AG04450 (cell line): ENCODE measurements around the gene GGNBP2. TPM values are rescaled to one million over a fixed set of nuclear protein-coding genes. Genes with fewer than 3 reads are reported as not detected.

ENCODE experiments used
- CTCF ChIA-PET: fragments of 300-600, 350-600 bp; formaldehyde crosslinking; extraction: SDS; loops from one replicate; lab custom pipeline; 2022; ENCODE audit warnings: antibody characterized with exemption, inconsistent platforms; lab: Charles Lee
- POLR2A ChIA-PET: fragments of 350-600 bp; formaldehyde crosslinking; extraction: SDS; loops from one replicate; lab custom pipeline; 2021; ENCODE audit warnings: antibody characterized with exemption, inconsistent platforms; lab: Yijun Ruan, JAX
- DNase-seq: peaks from one replicate; pipeline ENCODE4 v3.0.0-alpha.2; 2011; ENCODE audit warnings: low read depth, low spot score
- H3K27ac ChIP-seq: one replicate; pipeline ENCODE4 v1.5.1; 2012; ENCODE audit warnings: low read depth, low read length, control low read depth
- H3K27me3 ChIP-seq: one replicate; pipeline ENCODE4 v1.6.0; 2012; ENCODE audit warnings: low read length; ENCODE audit not compliant: control insufficient read depth, insufficient read depth
- H3K4me3 ChIP-seq: 2 replicates; pipeline ENCODE4 v1.5.1; 2011; ENCODE audit warnings: mild to moderate bottlenecking, low read depth, low read length, control low read depth
- H3K9me3 ChIP-seq: 2 replicates; pipeline ENCODE4 v1.5.1; 2012; ENCODE audit warnings: low read length; ENCODE audit not compliant: control insufficient read depth, insufficient read depth
- CTCF ChIP-seq: IDR thresholded peaks from 2 replicates; pipeline ENCODE4 v1.5.1; 2011; ENCODE audit warnings: low read depth, low read length, control low read depth, inconsistent platforms
- polyA plus RNA-seq: library from polyadenylated mRNA; depleted of rRNA; stranded (reverse); fragments of >200 nt; gene quantifications from 2 replicates; pipeline ENCODE4 v1.2.3, GENCODE V29; 2011

GGNBP2 gene
- polyA plus RNA-seq, 1 experiment, result 87.6 TPM

- POLR2A ChIA-PET, result interaction anchor here (0.6 kb wide), 1 partner anchor 588 kb away, joined by 13 read pairs; no protein-coding TSS in a partner anchor
- CTCF ChIA-PET, result no interaction called here
Measured at GRCh38 chr17:36550491-36551417, 6.0 kb downstream of the GGNBP2 start.

GRCh38 chr17:36553459-36553858, 8.7 kb downstream of the GGNBP2 start:
- TF ChIP-seq CTCF, result no peak
- Histone ChIP-seq H3K4me3 (no peak overlapping the region), H3K9me3 (no peaks in the 10 kb centered on the region), H3K27me3 (no peaks in the 10 kb centered on the region), H3K27ac (no peak overlapping the region)
- ChIA-PET POLR2A (no interaction called here), CTCF (interaction anchor here (0.6 kb wide), 3 partner anchors 8 to 839 kb away, joined by 3 to 8 read pairs (median 4); no protein-coding TSS in a partner anchor)
- DNase-seq, result no peak

More at GRCh38 chr17:36550491-36551417, 6.0 kb downstream of the GGNBP2 start:
- Histone ChIP-seq H3K27ac (no peak overlapping the region), H3K27me3 (no peaks in the 10 kb centered on the region), H3K4me3 (no peak overlapping the region), H3K9me3 (no peaks in the 10 kb centered on the region)
- no peak for TF ChIP-seq CTCF
- no peak for DNase-seq

GRCh38 chr17:36566081-36566480, 21.4 kb downstream of the GGNBP2 start:
- Histone ChIP-seq H3K4me3 (no peak overlapping the region), H3K27ac (no peak overlapping the region), H3K9me3 (no peaks in the 10 kb centered on the region), H3K27me3 (no peaks in the 10 kb centered on the region)
- POLR2A ChIA-PET, result interaction anchor here (1.8 kb wide), 1 partner anchor 20 kb away, joined by 8 read pairs; no protein-coding TSS in a partner anchor
- no peak for DNase-seq
- CTCF ChIA-PET, result interaction anchor here (0.6 kb wide), 2 partner anchors 20 to 951 kb away, joined by 3 read pairs; no protein-coding TSS in a partner anchor
- no peak for TF ChIP-seq CTCF

GRCh38 chr17:36575028-36575427, 30.3 kb downstream of the GGNBP2 start:
- ChIA-PET CTCF (no interaction called here), POLR2A (no interaction called here)
- TF ChIP-seq CTCF, result no peak
- Histone ChIP-seq H3K27me3 (no peaks in the 10 kb centered on the region), H3K9me3 (no peaks in the 10 kb centered on the region), H3K27ac (no peak overlapping the region), H3K4me3 (no peak overlapping the region)
- no peak for DNase-seq

GRCh38 chr17:36576793-36577192, 32.1 kb downstream of the GGNBP2 start:
- Histone ChIP-seq H3K9me3 (no peaks in the 10 kb centered on the region), H3K27ac (no peak overlapping the region), H3K27me3 (no peaks in the 10 kb centered on the region), H3K4me3 (no peak overlapping the region)
- no peak for DNase-seq
- POLR2A ChIA-PET, result interaction anchor here (1.4 kb wide), 1 partner anchor 31 kb away, joined by 3 read pairs; no protein-coding TSS in a partner anchor
- CTCF ChIA-PET, result interaction anchor here (0.6 to 1.6 kb wide), 2 partner anchors 26 to 768 kb away, joined by 4 read pairs; partner anchors contain the start of gene TAF15
- TF ChIP-seq CTCF, result no peak
